ENCODE results near the gene CDH4.

- TF ChIP-seq CTCF (optimal IDR thresholded peaks at IDR 0.05 in 1 of 3, IDR thresholded peaks at IDR 0.05 in 1 of 3, conservative IDR thresholded peaks at IDR 0.05 in 1 of 3; ENCODE audit: extremely low read depth in 1 of 3, insufficient read depth in 2 of 3, low read length in 3 of 3) (no peak), EZH2 (IDR thresholded peaks at IDR 0.05; ENCODE audit: low read length) (no peak)
Measured at GRCh38 chr20:61240814-61241213, 11.2 kb upstream of the CDH4 start.

Measured in keratinocyte (primary cell).